Measurements from ENCODE around the gene IL17B. TPM values are rescaled to one million over a fixed set of nuclear protein-coding genes. Genes with fewer than 3 reads are reported as not detected.

Gene IL17B
- total RNA-seq, 1 donor from 2014 or later: not detected

DNA sequence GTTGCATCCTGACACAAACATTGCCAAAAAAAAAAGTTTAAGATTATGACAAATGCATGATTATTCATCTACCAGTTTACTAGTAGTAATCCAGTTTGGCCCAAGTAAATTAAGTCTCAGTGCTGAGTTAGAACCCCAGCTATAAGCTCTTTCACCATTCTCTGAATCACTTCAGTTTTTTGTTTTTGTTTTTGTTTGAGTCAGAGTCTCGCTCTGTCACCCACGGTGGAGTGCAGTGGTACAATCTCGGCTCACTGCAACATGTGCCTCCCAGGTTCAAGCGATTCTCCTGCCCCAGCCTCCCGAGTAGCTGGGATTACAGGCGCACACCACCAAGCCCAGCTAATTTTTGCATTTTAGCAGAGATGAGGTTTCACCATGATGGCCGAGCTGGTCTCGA is 22.7 kb downstream of the IL17B start:
- Mint-ChIP-seq H3K27me3 (ENCODE audit: low read depth) (no peaks in the 10 kb centered on the region), H3K4me3 (peak overlapping the region; percentile 58), H3K27ac (ENCODE audit: unreplicated experiment) (no peak overlapping the region), H3K36me3 (ENCODE audit: low read depth) (peaks cover 9% of the 10 kb centered on the region), H3K4me1 (peaks cover 20% of the 10 kb centered on the region), H3K9me3 (no peaks in the 10 kb centered on the region)
- TF ChIP-seq, protein P1, sequence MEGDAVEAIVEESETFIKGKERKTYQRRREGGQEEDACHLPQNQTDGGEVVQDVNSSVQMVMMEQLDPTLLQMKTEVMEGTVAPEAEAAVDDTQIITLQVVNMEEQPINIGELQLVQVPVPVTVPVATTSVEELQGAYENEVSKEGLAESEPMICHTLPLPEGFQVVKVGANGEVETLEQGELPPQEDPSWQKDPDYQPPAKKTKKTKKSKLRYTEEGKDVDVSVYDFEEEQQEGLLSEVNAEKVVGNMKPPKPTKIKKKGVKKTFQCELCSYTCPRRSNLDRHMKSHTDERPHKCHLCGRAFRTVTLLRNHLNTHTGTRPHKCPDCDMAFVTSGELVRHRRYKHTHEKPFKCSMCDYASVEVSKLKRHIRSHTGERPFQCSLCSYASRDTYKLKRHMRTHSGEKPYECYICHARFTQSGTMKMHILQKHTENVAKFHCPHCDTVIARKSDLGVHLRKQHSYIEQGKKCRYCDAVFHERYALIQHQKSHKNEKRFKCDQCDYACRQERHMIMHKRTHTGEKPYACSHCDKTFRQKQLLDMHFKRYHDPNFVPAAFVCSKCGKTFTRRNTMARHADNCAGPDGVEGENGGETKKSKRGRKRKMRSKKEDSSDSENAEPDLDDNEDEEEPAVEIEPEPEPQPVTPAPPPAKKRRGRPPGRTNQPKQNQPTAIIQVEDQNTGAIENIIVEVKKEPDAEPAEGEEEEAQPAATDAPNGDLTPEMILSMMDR (conservative IDR thresholded peaks at IDR 0.05): no peak
- no peak for DNase-seq (ENCODE audit: low read depth, low spot score)

GRCh38 chr5:149355688-149356087 is 23.4 kb downstream of the IL17B start:
- peaks cover 20% of the 10 kb centered on the region for H3K4me1 Mint-ChIP-seq
- H3K36me3 Mint-ChIP-seq (ENCODE audit: low read depth): peaks cover 10% of the 10 kb centered on the region
- peak overlapping the region; percentile 58 for H3K4me3 Mint-ChIP-seq
- H3K27ac Mint-ChIP-seq (ENCODE audit: unreplicated experiment): no peak overlapping the region
- DNase-seq (ENCODE audit: low read depth, low spot score): no peak
- TF ChIP-seq, protein P1 (conservative IDR thresholded peaks at IDR 0.05): no peak
- H3K27me3 Mint-ChIP-seq (ENCODE audit: low read depth): no peaks in the 10 kb centered on the region
- no peaks in the 10 kb centered on the region for H3K9me3 Mint-ChIP-seq

GRCh38 chr5:149353911-149354310 is 25.2 kb downstream of the IL17B start:
- peaks cover 19% of the 10 kb centered on the region for H3K36me3 Mint-ChIP-seq (ENCODE audit: low read depth)
- TF ChIP-seq, protein P1 (conservative IDR thresholded peaks at IDR 0.05): no peak
- peaks cover 15% of the 10 kb centered on the region for H3K4me1 Mint-ChIP-seq
- no peak overlapping the region for H3K4me3 Mint-ChIP-seq
- H3K27me3 Mint-ChIP-seq (ENCODE audit: low read depth): no peaks in the 10 kb centered on the region
- no peak for DNase-seq (ENCODE audit: low read depth, low spot score)
- no peak overlapping the region for H3K27ac Mint-ChIP-seq (ENCODE audit: unreplicated experiment)
- no peaks in the 10 kb centered on the region for H3K9me3 Mint-ChIP-seq

DNA sequence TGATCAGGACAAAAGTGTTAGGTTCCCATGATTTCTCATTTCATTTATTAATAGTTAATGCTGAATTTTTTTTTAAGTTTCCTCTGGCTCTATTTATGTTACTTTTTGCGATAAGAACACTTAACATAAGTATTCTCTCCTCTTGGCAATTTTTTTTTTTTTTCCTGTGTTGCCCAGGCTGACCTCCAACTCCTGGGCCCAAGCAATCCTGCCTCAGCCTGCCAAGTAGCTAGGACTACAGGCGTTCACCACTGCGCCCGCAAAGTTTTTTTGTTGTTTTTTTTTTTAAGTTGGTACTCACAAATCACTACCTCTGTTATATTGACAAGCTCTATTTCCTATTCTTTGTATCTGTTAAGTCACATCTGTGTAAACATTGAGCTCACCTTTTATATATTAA is 26.9 kb downstream of the IL17B start:
- Mint-ChIP-seq H3K9me3 (no peaks in the 10 kb centered on the region), H3K36me3 (ENCODE audit: low read depth) (peaks cover 24% of the 10 kb centered on the region), H3K27ac (ENCODE audit: unreplicated experiment) (no peak overlapping the region), H3K4me1 (peaks cover 8% of the 10 kb centered on the region), H3K27me3 (ENCODE audit: low read depth) (no peaks in the 10 kb centered on the region), H3K4me3 (no peak overlapping the region)
- no peak for DNase-seq (ENCODE audit: low read depth, low spot score)
- TF ChIP-seq, protein P1 (conservative IDR thresholded peaks at IDR 0.05): no peak

DNA sequence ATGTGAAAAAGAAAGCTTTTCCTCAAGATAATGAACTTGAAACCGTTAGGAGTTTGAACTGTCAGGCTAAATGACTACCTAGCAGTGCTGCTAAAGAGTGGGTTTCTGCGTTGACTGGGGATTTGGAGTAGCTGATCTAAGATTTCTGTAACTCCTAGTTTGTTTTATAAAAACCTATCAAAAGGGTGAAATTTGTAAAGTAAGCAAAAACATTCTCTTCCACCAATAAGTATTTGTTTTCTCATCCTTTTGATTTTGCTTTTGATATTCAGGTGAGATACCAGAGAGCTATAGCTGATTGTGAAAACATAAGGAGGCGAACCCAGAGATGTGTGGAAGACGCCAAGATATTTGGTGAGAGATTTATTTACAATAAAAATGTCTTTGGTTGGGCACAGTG is 29.7 kb downstream of the IL17B start:
- Mint-ChIP-seq H3K9me3 (no peaks in the 10 kb centered on the region), H3K4me1 (peaks cover 26% of the 10 kb centered on the region), H3K27ac (ENCODE audit: unreplicated experiment) (no peak overlapping the region), H3K36me3 (ENCODE audit: low read depth) (peaks cover 18% of the 10 kb centered on the region), H3K4me3 (no peak overlapping the region), H3K27me3 (ENCODE audit: low read depth) (no peaks in the 10 kb centered on the region)
- no peak for DNase-seq (ENCODE audit: low read depth, low spot score)
- TF ChIP-seq, protein P1 (conservative IDR thresholded peaks at IDR 0.05): no peak

- Mint-ChIP-seq H3K4me3 (peak overlapping the region; percentile 58), H3K9me3 (no peaks in the 10 kb centered on the region), H3K4me1 (peaks cover 32% of the 10 kb centered on the region), H3K36me3 (ENCODE audit: low read depth) (peaks cover 15% of the 10 kb centered on the region), H3K27me3 (ENCODE audit: low read depth) (no peaks in the 10 kb centered on the region), H3K27ac (ENCODE audit: unreplicated experiment) (no peak overlapping the region)
- TF ChIP-seq, protein P1 (conservative IDR thresholded peaks at IDR 0.05): no peak
- no peak for DNase-seq (ENCODE audit: low read depth, low spot score)
These were observed 30.6 kb downstream of the IL17B start for GRCh38 chr5:149348518-149348917.

Data from neural crest cell (in vitro differentiated cells).